Activated gamma-delta T cell (primary cell): ENCODE results near the gene ME3.
"Not testable (repeated sequence)": the region's sequence is repeated elsewhere in the genome, so short reads cannot be mapped to it uniquely, and the experiment has no call there.

Experiments used
- DNase-seq: peaks from one replicate; lab custom pipeline; 2025; lab: John Stamatoyannopoulos, UW

ME3 gene

DNA sequence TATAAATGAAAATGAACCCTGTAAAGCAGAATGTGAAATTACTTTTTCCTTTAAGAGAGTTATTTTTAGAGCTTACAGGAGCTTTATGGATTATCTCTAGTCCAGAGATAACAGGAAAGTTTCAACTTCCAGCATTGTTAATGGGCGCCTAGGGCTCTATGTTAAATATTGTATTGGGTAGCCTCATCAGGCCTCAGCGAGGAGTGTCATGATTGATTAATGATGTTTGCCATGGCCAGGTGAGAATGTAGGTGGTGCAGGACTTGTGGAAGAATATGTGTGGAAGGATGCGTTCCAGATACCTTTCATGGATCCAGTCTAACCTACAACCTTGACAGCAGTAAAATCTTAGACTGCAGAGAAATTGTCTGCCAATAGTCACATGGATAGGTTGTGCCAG, 50.6 kb downstream of the ME3 start:
- DNase-seq, result no peak

GRCh38 chr11:86620891-86621521, 51.4 kb downstream of the ME3 start:
- DNase-seq, result no peak

GRCh38 chr11:86619428-86619827, 53.0 kb downstream of the ME3 start:
- not testable (repeated sequence) for DNase-seq

- no peak for DNase-seq
Measured at GRCh38 chr11:86617502-86617901, 54.9 kb downstream of the ME3 start.

GRCh38 chr11:86615487-86615886, 56.9 kb downstream of the ME3 start:
- no peak for DNase-seq

DNA sequence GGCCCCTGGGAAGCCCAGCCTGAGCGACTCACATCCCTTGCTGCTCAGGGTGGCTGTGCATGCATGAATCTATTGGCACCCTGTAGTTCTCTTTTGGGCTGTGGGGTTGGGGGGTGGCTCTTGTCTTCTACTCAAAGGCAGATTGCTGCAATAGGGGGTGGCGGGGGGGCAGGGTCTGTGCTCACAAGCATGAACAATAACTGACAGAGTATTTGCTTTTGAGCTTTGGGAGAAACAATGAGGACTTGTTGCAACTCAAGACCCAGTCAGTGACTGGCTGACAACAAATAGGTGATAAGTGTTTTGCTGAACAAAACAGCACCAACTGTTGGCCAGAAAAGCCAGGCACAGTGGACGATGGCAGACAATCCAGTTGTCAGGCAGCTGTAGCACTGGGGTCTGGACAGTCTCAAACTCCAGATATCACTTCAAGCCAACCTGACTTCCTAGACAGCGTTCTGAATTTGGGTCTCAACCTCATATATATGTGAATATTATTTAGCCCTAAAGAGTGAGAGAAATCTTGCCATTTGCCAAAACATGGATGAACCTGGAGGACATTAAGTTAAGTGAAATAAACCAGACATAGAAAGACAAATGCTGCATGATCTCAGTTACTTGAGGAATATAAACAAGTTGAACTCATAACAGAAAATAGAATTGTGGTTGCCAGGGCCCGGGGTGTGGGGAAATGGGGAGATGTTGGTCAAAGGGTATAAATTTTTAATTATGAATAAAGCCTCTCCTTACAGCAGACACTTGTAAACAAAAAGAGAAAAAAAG, 61.7 kb downstream of the ME3 start:
- DNase-seq, result no peak

DNA sequence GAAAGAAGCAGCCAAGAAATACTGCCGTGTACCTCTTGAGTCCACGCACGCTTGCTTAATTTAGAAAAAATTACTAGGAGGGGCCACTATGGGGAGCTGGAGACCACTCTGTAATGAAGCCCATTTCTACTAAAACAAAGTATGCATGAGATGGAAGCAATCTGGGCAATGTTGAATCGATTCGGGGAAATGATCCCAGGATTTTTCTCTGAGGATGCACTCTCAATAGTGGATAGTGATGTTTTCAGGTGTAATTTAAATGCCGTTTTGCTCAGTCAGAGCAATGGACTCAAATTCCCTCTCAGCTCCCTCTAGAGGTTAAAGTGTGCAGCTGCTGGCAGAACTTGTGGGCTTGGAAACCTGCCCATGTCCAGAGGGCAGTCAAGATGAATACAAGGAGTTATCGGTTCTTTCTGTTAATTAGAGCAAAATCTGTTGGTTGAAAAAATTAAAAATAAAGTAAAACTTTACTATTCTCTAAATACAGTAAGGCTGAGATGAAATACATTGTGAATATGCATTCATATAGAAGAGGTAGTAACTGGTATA, 64.1 kb downstream of the ME3 start:
- DNase-seq, result no peak

GRCh38 chr11:86606836-86607481, 65.5 kb downstream of the ME3 start:
- no peak for DNase-seq

DNA sequence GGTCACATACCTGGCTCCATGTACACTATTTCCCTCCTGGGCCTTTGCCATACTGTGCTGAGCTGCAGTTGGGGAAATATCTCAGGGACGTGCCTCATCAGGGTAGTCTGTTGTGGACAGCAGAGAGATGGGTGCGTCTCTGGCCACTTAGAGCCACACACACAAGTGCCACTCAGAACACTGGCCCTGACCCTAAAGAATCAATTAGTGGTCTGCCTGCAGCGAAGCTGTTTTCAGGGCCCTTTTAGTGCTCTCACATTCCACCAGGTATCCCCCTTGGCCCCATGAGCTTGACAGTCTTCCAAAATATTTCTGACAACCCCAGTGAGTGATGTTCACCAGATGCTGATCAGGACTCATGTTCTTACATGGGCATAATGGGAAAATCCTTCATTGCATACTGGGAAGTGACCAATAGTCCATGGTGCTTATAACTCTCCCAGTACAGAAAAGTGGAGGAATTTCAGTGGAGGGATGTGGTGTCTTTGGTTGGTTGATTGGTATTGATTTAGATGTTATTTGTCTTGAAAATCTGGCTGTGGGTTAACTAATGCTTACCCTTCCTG, 66.1 kb downstream of the ME3 start:
- DNase-seq, result no peak

DNA sequence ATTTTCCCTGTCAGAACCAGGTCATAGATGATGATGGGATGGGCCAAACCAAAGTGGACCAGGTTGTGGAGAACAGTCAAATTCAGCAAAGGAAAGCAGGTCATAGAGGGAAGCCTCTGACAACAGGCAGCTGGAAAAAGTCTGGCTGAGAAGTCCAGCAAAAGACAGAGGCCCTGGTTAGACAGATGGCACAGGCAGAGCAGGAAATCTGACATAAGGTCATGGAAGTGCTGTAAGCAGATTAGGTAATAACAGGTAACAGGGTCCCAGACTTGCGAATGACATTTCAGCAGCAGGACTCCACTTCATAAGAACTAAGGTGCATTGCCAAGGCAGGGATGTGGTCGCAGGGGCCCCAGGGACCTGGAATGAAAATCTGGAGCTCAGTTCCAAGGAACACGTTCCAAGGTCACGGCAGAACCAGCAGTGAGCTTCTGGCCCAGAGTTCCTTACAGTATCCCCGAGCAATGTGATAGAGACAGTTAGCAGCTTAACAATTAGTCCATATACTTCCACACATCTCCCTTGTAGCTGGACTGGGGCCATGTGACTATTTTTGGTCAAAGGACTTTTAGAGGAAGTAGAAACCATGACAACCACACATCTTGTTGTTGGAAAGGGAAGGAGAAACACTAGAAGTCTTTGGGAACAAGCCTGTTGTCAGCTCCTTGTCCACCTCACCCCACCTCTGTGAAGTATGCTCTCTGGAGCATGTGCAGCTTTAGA, 75.4 kb downstream of the ME3 start:
- DNase-seq, result no peak

GRCh38 chr11:86595955-86596354, 76.5 kb downstream of the ME3 start:
- no peak for DNase-seq

- DNase-seq, result no peak
Measured at GRCh38 chr11:86595451-86595850, 77.0 kb downstream of the ME3 start.

GRCh38 chr11:86594746-86595145, 77.7 kb downstream of the ME3 start:
- DNase-seq, result no peak

DNA sequence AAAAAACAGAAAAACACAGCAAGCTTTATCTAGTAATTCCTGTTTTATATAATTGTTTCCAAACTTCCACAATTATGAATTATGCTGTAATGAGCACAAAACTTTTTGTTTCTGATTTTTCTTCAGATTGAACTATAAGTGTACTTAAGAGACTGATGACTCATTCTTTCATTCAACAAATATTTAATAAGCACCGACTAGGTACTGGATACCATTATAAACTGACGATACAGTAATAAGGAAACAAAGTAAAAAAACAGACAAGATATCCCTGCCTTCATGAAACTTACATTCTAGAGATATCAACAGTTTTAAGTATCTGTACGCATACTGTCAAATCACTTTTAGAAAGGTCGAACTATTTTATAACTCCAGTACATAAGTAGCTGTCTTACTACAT, 78.6 kb downstream of the ME3 start:
- DNase-seq, result no peak

DNA sequence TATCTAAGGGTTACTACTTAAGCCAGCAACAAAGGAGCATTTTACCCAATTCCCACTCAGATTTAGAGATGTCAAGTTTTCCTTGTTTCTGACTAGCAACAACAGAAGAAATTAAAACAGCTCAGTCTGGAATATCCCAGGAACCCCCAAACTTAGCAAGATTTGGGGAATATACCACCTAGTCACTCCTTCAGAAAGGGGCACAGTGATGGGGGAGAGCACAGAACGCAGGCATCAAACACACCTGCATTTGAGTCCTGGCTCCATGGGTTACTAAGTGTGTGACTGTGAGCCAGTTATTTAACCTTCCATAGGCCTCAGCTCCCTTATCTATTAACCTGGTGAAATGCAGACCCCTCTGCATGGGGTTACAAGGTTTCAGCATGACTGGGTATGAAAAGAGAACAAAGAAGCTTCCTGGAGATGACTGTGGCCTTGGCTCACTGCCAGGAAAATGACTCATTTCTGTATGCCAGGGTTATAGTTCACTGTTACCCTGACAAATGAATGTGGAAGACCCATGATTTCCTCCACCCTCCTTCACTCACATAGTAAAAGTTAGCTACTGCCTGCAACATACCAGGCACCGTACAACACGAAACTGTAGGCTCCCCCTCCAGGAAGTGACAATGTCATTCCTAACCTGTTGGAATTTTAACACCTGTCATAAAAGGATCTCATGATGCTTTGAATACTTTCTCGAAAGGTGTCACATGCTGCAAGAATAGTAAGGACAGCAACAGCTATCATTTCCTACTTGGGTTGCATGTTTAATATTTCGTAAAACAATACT, 79.6 kb downstream of the ME3 start:
- DNase-seq, result no peak

- DNase-seq, result no peak
Measured at GRCh38 chr11:86592047-86592591, 80.3 kb downstream of the ME3 start.

DNA sequence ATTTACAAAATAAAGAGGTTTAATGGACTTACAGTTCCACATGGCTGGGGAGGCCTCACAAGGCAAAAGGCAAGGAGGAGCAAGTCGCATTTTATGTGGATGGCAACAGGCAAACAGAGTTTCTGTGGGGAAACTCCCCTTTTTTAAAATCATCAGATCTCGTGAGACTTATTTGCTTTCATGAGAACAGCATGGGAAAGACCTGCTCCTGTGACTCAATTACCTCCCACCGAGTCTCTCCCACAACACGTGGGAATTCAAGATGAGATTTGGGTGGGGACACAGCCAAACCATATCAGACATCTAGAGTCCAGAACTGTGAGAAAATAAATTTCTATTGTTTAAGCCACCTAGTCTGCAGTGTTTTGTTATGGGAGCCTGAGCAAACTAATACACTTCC, 80.8 kb downstream of the ME3 start:
- no peak for DNase-seq

GRCh38 chr11:86589856-86590589, 82.4 kb downstream of the ME3 start:
- DNase-seq, result no peak

DNA sequence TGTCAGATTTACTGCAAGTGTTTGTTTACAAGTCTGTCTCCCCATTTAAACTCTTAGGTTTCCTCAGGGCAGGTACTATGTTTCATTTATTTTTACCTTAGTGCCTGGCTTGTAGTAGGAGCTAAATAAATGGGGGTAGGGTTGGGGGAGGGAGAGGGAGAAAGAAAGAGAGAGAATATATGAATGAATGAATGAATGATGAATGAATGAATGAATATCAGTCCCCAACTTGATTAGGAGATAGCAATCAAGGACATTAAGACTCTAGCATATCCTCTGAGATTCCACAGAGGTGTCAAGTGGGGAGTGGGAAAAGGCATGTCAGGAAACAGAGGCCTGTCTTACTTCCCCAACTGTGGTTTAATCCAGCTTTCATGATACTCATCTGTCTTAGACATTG, 83.2 kb downstream of the ME3 start:
- no peak for DNase-seq

DNA sequence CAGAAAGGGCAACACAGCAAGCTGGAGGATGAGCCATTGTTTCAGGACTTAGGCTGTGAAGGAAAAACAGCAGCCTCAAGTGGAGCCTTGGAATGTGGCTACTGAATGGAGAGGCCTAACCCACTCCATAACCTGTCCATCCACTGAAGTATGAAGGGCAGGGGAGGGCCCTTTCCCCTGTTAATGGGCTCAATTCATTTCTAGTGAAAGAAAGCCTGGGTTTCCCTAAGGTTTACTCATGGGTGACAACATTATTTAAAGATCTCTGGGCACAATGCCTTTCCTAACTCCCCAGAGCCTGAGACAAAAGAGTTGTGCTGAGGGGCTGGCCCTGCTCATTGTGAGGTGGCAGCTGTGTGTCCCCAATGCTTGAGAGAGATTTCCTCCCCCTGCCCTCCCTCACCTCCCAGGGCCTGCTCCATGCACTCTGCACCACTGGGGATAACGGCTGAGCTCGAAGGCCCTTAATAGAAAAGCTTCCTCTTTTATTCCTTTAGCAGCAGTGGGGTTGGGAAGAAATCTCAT, 83.8 kb downstream of the ME3 start:
- no peak for DNase-seq
